Measurements from ENCODE around the gene TAF11L14.
"Not testable (repeated sequence)": the region's sequence is repeated elsewhere in the genome, so short reads cannot be mapped to it uniquely, and the experiment has no call there.

TAF11L14 gene

DNA sequence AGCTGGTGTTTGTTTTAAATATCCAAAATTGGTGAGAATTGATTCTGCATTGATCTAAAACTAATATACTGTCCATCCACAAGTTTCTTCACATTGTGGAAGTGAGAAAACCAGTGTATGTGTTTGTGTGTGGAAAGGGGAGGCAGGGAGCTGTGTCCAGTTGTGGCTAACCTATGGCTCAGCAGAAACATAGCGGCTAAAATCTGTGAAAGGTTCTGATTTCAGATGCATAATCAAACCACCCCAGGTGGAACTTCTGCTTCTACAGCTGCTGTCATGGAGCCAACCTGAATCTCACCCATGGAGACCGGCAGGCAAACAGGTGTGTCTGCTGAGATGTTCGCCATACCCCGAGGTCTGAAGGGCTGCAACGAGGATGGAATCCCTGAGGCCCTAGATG, at the start of gene TAF11L14:
TSS of gene TAF11L14 (plus strand) at position 301 of the 400 bp plus-strand sequence.
- DNase-seq (ENCODE audit: low read depth in 2 of 2), result no peak

DNA sequence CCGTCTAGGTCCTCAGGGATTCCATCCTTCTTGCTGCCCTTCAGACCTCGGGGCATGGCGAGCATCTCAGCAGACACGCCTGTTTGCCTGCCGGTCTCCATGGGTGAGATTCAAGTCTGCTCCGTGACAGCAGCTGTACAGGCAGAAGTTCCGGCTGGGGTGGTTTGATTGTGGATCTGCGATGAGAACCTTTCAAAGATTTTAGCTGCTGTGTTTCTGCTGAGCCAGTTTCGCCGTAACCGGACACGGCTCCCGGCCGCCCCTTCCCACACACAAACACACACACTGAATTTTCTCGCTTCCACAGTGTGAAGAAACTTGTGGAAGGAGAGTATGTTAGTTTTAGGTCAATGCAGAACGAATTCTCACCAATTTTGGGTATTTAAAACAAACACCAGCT, 48.6 kb upstream of the TAF11L14 start, which contains the start of gene TAF11L7:
TSS of gene TAF11L7 (minus strand) at position 101 of the 400 bp plus-strand sequence.
- DNase-seq (ENCODE audit: low read depth in 2 of 2), result not testable (repeated sequence)

DNA sequence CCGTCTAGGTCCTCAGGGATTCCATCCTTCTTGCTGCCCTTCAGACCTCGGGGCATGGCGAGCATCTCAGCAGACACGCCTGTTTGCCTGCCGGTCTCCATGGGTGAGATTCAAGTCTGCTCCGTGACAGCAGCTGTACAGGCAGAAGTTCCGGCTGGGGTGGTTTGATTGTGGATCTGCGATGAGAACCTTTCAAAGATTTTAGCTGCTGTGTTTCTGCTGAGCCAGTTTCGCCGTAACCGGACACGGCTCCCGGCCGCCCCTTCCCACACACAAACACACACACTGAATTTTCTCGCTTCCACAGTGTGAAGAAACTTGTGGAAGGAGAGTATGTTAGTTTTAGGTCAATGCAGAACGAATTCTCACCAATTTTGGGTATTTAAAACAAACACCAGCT, 43.4 kb upstream of the TAF11L14 start, which contains the start of gene TAF11L8:
TSS of gene TAF11L8 (minus strand) at position 101 of the 400 bp plus-strand sequence.
- DNase-seq (ENCODE audit: low read depth in 2 of 2), result not testable (repeated sequence)

DNA sequence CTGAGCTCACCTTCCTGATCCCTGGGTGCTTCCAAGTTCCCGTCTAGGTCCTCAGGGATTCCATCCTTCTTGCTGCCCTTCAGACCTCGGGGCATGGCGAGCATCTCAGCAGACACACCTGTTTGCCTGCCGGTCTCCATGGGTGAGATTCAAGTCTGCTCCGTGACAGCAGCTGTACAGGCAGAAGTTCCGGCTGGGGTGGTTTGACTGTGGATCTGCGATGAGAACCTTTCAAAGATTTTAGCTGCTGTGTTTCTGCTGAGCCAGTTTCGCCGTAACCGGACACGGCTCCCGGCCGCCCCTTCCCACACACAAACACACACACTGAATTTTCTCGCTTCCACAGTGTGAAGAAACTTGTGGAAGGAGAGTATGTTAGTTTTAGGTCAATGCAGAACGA, 40.0 kb upstream of the TAF11L14 start, which contains the start of gene TAF11L9:
TSS of gene TAF11L9 (minus strand) at position 140 of the 400 bp plus-strand sequence.
- DNase-seq (ENCODE audit: low read depth in 2 of 2), result not testable (repeated sequence)

DNA sequence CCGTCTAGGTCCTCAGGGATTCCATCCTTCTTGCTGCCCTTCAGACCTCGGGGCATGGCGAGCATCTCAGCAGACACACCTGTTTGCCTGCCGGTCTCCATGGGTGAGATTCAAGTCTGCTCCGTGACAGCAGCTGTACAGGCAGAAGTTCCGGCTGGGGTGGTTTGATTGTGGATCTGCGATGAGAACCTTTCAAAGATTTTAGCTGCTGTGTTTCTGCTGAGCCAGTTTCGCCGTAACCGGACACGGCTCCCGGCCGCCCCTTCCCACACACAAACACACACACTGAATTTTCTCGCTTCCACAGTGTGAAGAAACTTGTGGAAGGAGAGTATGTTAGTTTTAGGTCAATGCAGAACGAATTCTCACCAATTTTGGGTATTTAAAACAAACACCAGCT, 36.5 kb upstream of the TAF11L14 start, which contains the start of gene TAF11L10:
TSS of gene TAF11L10 (minus strand) at position 101 of the 400 bp plus-strand sequence.
- DNase-seq (ENCODE audit: low read depth in 2 of 2), result not testable (repeated sequence)

DNA sequence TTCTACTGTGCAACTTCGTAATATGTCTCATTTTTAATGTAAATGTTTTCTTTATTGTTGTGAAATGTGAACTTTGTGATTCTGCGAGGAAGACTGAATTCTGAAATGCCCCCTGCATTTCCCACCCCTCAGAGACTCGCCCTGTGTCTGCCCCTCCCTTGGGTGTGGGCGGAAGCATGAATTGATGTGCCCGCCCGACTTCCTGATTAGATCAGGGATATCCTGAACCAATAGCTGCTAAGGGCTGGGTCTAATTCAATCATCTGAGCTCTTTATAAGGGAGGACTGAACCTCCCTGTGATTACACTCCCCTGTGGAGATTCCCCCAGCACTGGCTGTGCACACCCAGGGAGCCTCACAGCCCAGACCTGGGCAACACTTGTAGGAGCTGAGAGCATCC, 30.4 kb upstream of the TAF11L14 start, which contains the start of gene TAF11L11:
TSS of gene TAF11L11 (plus strand) at position 304 of the 400 bp plus-strand sequence.
- DNase-seq (ENCODE audit: low read depth in 2 of 2), result not testable (repeated sequence)

DNA sequence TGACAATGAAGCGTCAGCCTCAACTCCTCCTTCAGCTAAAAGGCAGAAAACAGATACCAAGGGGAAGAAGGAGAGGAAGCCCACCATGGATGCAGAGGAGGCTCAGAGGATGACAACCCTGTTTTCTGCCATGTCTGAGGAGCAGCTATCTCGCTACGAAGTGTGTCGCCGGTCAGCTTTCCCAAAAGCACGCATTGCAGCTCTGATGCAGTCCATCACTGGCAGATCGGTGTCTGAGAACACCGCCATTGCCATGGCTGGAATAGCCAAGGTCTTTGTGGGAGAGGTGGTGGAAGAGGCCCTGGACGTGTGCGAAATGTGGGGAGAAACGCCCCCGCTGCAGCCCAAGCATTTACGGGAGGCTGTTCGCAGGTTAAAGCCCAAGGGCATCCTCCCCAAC, 29.3 kb upstream of the TAF11L14 start:
- no peak for DNase-seq (ENCODE audit: low read depth in 2 of 2)

DNA sequence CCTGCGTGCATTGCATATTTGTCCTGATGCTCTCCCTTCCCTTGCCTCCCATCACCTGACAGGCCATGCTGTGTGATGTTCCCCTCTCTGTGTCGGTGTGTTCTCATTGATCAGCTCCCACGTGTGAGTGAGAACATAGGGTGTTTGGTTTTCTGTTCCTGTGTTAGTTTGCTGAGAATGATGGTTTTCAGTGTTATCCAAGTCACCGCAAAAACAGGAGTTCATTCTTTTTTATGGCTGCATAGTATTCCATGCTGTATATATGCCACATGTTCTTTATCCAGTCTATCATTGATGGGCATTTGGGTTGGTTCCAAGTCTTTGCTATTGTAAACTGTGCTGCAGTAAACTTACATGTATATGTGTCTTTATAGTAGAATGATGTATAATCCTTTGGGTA, 26.8 kb upstream of the TAF11L14 start:
- DNase-seq (ENCODE audit: low read depth in 2 of 2), result not testable (repeated sequence)

DNA sequence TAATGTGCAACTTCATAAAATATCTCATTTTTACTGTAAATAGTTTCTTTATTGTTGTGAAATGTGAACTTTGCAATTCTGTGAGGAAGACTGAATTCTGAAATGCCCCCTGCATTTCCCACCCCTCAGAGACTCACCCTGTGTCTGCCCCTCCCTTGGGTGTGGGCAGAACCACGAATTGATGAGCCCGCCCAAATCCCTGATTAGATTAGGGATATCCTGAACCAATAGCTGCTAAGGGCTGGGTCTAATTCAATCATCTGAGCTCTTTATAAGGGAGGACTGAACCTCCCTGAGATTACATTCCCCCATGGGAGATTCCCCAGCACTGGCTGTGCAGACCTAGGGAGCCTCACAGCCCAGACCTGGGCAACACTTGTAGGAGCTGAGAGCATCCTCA, 24.2 kb upstream of the TAF11L14 start, which contains the start of gene TAF11L12:
TSS of gene TAF11L12 (plus strand) at position 301 of the 400 bp plus-strand sequence.
- not testable (repeated sequence) for DNase-seq (ENCODE audit: low read depth in 2 of 2)

DNA sequence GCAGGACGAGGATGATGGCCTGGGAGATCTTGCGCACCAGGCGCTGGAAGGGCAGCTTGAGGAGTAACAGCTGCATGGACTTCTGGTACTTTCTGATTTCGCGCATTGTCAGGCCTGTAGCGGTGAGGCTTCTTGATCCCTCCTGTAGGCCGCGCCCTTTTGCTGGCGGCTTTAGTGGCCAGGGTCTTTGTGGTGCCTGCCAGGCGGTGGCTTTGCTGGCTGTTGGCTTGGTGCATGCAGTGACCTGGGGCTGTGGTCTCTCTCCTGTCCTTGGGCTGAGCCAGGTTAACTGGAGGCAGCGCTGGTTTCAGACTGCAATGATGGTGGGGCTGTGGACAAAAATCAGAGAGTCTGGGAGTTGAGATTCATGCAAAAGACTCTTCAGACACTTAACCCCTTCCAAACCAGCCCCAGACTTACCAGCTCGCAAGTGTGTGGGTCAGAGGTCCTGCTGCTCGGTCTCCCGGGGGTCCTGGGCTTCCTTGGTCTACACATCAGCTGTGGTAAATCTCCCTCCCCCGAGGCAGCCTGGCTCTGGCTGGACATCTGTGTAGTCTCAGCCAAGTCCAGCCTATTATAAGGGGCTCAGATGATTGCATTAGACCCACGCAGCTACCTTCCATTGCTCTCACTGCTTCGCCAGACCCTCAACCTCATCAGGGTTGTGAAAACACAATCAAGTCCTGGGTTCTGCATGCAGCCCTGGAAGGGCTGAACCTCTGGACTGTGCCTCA, 19.2 kb upstream of the TAF11L14 start:
- DNase-seq (ENCODE audit: low read depth in 2 of 2), result no peak

DNA sequence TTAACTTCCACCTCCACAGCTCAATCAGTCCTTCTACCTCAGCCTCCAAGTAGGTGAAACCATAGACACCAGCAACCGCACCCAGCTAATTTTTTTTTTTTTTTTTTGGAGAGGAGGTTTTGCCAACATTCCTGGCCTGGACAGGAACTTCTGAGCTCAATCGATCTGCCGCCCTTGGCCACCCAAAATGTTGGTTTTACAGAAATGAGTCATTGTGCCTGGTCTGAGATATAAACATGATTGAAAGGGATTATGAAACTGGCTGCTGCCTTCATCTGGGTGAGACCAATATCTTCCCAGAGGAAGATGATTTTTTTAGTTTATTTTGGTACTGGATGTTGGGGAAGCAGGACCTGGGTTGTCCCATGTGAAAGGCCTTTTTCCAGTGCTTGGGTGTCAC, 14.9 kb upstream of the TAF11L14 start:
- no peak for DNase-seq (ENCODE audit: low read depth in 2 of 2)

DNA sequence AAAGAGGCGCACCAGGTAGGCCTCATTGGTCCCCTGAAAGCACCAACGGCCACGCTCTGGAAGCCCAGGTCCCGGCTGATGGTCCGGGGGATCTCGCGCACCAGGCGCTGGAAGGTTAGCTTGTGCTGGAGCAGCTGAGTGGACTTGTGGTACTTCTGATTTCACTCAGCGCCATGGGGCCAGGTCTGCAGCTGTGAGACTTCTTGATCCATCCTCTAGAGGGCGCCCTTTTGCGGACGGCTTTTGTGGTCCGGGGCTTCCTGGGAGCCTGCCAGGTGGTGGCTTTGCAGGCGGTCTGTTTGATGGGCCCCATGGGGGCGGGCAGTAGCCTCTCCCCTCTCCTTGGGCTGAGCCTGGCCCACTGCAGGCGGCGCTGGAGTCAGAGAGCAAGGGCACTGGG, 13.6 kb upstream of the TAF11L14 start:
- DNase-seq (ENCODE audit: low read depth in 2 of 2), result no peak

DNA sequence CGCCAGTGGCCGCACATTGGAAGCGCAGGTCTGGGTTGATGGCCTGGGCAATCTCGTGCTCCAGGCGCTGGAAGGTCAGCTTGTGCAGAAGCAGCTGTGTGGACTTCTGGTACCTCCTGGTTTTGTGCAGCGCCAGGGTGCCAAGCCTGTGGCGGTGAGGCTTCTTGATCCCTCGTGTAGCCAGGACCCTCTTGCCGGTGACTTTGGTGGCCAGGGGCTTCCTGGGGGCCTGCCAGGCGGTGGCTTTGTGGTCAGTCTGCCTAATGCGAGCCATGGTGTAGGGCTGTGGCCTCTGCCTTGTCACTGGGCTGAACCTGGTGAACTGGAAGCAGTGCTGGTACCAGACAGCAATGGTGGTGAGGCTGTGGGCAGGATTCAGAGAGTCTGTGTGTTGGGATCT, 8.6 kb upstream of the TAF11L14 start:
- no peak for DNase-seq (ENCODE audit: low read depth in 2 of 2)

DNA sequence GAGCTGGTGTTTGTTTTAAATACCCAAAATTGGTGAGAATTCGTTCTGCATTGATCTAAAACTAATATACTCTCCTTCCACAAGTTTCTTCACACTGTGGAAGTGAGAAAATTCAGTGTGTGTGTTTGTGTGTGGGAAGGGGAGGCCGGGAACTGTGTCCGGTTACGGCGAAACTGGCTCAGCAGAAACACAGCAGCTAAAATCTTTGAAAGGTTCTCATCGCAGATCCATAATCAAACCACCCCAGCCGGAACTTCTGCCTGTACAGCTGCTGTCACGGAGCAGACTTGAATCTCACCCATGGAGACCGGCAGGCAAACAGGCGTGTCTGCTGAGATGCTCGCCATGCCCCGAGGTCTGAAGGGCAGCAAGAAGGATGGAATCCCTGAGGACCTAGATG, 2.5 kb upstream of the TAF11L14 start, which contains the start of gene TAF11L13:
TSS of gene TAF11L13 (plus strand) at position 301 of the 400 bp plus-strand sequence.
- DNase-seq (ENCODE audit: low read depth in 2 of 2), result not testable (repeated sequence)

DNA sequence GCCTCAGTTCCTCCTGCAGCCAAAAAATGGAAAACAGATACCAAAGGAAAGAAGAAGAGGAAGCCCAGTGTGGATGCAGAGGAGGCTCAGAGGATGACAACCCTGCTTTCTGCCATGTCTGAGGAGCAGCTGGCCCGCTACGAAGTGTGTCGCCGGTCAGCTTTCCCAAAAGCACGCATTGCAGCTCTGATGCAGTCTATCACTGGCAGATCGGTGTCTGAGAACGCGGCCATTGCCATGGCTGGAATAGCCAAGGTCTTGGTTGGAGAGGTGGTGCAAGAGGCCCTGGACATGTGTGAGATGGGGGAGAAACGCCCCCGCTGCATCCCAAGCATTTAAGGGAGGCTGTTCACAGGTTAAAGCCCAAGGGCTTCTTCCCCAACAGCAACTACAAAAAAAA, 15.0 kb downstream of the TAF11L14 start:
- not testable (repeated sequence) for DNase-seq (ENCODE audit: low read depth in 2 of 2)

DNA sequence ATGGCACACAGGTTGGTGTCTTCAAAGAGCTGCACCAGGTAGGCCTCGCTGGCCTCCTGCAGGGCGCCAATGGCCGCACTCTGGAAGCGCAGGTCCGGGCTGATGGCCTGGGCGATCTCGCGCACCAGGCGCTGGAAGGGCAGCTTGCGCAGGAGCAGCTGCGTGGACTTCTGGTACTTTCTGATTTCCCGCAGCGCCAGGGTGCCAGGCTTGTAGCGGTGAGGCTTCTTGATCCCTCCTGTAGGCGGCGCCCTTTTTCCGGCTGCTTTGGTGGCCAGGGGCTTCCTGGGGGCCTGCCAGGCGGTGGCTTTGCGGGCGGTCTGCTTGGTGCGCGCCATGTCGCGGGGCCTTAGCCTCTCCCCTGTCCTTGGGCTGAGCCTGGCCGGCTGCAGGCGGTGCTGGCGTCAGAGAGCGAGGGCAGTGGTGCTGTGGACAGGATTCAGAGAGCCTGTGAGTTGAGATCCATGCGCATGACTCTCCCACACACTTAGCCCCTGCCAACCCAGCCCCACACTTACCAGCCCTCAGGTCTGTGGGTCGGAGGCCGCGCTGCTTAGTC, 21.0 kb downstream of the TAF11L14 start:
- DNase-seq (ENCODE audit: low read depth in 2 of 2), result not testable (repeated sequence)

DNA sequence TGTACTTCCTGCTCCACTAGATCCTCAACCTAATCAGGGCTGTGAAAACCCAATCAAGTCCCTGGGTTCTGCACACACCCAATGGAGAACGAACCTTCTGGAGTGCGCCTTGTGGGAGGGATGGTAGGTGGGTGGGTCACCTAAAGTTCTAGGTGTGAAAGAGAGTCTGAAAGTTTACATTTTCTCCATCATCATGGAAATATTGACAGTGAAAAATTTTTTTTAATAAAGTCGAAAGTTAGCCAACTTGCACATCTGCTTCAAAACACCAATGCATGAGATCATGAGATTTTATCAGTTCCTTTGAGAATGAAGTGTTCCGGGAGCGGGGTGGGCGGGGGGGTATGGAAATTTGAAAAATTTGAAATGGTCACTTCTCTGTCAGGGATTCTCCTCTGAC, 21.7 kb downstream of the TAF11L14 start:
- DNase-seq (ENCODE audit: low read depth in 2 of 2), result no peak

DNA sequence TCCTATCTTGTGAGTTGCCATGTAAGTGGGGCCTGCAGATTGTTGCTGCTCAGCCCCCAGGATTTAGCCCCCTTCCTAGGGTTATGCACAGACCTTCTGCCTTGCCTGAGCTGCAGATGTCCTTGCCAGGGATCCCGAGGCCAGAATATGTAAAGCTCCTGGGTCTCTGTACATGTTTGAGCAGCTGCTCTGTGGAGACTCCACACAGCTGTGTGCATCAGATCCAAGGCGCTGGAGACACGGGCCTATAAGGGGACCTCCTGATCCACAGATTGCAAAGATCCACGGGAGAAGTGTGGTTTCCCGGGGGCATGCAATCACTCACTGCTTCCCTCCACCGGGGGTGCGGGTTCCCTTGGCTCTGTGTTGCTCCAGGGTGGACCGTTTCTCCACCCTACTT, 28.9 kb downstream of the TAF11L14 start:
- DNase-seq (ENCODE audit: low read depth in 2 of 2), result no peak

DNA sequence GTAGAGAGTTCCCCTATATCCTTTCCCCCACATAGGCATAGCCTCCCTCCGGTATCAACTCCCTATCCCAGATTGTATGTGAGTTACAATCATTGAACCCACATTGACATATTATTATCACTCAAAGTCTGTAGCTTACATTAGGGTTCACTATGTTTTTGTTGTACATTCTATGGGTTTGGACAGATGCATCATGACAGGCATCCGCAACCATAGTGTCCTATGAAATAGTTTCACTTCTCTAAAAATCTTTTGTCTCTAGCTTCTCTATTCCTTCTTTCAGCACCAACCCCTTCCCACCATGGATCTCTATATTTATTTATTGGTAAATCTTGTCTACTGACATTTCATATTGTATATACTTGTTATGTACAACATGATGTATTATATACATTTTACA, 31.6 kb downstream of the TAF11L14 start:
- no peak for DNase-seq (ENCODE audit: low read depth in 2 of 2)

DNA sequence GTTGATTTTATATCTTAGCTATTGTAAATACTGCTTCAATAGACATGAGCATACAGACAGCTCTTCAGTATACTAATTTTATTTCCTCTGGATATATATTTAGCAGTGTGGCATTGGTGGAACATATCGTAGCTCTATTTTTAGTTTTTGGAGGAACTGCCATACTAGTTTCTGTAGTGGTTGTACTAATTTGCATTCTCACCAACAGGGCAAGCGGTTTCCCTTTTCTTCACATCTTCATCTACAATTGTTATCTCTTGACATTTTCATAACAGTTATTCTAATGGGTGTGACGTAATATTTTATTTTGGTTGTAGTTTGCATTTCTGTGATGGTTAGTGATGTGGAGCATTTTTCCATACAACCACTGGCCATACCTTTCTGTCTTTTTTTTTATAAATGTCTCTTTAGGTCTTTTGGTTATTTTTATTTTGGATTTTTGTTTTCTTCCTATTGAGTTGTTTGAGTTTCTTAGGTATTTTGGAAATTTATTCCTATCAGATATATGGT, 32.5 kb downstream of the TAF11L14 start:
- no peak for DNase-seq (ENCODE audit: low read depth in 2 of 2)

DNA sequence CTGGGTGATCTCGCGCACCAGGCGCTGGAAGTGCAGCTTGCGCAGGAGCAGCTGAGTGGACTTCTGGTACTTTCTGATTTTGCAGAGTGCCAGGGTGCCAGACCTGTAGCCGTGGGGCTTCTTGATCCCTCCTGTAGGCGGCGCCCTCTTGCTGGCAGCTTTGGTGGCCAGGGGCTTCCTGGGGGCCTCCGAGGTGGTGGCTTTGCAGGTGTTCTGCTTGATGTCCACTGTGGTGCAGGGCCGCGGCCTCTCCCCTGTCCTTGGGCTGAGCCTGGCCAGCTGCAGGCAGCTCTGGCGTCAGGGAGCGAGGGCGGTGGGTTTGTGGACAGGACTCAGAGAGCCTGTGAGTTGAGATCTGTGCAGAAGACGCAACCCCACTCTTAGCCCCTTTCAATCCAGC, 36.1 kb downstream of the TAF11L14 start:
- DNase-seq (ENCODE audit: low read depth in 2 of 2), result no peak

DNA sequence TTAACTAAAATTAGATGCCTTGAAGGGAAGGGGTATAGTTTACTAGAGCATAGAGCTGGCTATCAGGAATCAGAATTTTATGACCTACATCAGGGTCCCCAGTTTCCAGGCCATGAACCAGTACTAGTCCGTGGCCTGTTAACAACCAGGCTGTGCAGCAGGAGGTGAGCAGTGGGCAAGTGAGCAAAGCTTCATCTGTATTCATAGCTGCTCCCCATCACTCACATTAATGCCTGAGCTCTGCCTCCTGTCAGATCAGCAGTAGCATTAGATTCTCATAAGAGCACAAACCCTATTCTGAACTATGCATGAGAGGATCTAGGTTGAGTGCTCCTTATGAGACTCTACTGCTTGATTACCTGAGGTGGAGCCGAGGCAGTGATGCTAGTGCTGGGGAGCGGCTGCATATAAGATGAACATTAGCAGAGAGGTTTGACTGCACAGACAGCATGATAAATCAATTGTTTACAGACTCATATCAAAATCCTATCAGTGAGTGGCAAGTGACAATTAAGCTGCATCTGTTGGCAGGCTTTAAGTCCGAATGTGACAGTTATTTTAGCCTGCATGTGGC, 44.6 kb downstream of the TAF11L14 start:
- no peak for DNase-seq (ENCODE audit: low read depth in 2 of 2)

All from stimulated activated CD8-positive, alpha-beta memory T cell treated with anti-CD3 and anti-CD28 coated beads, Interleukin-2, amount 100 ng/mL, for 48 hours (primary cell).